Measurements from ENCODE around the gene CFAP73. TPM values are rescaled to one million over a fixed set of nuclear protein-coding genes. Genes with fewer than 3 reads are reported as not detected.

Gene CFAP73
- polyA plus RNA-seq, 5 donors, result 0.61 to 8.5 (median 3.6) TPM

GRCh38 chr12:113162102-113163029 lies 12.8 kb downstream of the CFAP73 start:
- DNase-seq, result no peak

DNA sequence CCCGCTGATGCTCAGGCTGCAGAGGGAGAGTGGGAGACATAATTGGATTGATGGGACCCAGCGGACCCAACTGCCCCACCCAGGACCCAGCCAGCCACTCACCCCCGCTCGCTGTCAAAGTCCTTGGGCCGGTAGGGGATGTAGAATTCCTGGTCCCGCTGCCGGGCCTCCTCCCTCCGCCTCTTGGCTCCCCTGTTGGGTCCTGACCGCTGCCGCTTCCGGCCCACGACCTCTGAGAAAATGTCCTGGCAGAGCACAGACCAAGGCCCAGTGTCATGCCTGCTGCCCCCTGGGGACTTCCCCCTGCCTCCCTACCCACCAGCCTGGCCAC lies 13.5 kb downstream of the CFAP73 start:
- no peak for DNase-seq

GRCh38 chr12:113164014-113164413 lies 14.5 kb downstream of the CFAP73 start:
- DNase-seq, result no peak

GRCh38 chr12:113165521-113166450 lies 16.3 kb downstream of the CFAP73 start:
- no peak for DNase-seq

GRCh38 chr12:113167868-113168267 lies 18.3 kb downstream of the CFAP73 start:
- no peak for DNase-seq

GRCh38 chr12:113169697-113170096 lies 20.2 kb downstream of the CFAP73 start:
- no peak for DNase-seq

DNA sequence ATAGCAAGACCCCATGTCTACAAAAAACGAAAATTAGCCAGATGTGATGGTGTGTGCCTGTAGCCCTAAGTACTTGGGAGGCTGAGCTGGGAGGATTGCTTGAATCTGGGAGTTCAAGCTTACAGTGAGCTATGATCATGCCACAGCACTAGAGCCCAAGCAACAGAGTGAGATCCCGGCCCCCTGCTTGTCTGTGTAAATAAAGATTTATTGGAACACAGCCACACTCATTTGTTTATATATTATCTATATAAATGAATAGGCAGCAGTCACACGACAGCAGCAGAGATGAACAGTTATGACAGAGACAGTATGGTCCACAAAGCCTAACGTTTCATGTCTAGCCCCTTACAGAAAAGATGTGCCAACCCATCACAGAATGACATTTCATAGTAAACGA lies 20.9 kb downstream of the CFAP73 start:
- DNase-seq, result no peak

GRCh38 chr12:113170926-113171325 lies 21.4 kb downstream of the CFAP73 start:
- DNase-seq, result no peak

GRCh38 chr12:113171543-113171942 lies 22.0 kb downstream of the CFAP73 start:
- DNase-seq, result no peak

GRCh38 chr12:113172185-113172584 lies 22.7 kb downstream of the CFAP73 start:
- no peak for DNase-seq

DNA sequence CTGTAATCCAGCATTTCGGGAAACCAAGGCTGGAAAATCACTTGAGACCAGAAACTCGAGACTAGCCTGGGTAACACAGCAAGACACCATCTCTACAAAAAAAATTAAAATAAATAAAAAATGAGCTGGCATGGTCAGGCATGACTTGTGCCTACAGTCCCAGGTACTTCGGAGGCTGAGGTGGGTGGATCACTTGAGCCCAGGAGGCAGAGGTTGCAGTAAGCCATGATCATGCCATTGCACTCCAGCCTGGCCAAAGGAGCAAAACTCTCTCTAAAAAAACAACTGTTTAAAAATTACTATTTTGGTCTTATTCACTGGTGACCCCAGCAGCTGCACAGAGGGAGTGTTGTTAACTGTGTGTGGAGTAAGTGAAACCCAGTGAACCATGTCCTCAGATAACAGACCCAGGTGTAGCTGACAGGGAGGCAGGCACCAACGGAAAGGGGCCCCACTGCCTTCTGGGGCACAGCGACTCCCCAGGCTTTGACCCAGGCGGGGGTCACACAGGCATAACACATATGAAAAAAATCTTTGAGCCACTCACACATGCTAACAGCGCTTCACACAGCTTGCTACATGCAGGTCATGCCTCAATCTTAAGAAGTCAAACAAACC lies 23.7 kb downstream of the CFAP73 start:
- no peak for DNase-seq

DNA sequence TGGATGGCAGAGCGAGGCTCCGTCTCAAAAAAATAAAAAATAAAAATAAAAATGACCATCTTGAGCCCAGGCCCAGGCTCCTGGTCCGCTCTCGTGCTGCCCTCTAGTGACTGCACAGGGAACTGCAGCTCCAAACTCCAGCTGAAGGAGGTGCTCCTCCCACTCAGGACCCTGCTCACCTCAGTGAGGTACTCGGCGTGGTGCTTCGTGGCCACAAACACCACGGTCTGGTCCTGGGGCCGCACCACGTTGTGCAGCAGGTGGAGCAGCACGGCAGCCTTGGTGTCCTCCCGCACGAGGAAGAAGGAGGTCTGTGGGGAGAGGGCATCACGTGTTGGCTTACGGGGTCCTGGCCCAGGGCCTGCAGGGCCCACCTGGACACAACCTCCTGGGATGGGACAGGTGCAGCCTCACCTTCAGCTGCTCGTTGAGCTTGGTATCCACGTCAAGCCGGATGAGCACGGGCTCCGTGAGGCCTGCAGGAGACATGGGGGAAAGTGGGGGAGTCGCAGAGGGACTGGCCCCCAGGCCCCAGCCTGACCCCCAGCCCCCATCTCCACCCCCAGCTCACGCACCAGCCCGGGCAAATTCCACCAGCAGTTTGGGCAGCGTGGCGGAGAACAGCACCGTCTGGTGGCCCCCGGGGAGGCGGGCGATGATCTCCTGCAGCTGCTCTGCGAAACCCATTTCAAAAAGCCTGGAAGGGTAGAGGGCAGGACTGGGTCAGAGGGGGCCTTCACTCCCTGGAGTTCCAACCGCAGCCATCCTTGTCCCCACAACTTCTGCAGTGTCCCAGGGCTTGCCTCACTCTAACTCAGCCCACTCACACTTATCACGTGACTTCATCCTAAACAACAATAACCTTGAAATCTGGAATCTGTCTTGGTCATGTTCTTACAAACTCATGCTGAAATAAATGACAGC lies 25.2 kb downstream of the CFAP73 start:
- peak; percentile 30 to 60 for DNase-seq

DNA sequence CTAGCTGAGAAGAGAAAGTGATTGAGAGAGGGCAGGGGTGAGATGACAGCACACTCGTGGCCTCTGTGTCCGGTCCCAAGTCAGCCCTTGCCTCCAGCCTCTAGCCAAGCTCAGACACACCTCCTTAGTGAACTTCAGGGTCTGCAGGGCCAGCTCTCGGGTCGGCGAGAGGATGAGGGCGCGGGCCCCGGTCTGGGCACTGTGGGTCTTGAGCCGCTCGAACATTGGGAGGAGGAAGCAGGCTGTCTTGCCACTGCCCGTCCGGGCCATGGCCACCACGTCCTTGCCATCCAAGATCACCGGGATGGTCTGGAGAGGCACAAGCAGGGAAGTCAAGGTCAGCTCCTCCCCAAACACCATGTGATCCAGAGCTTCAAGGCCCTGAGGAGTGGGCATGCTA lies 29.5 kb downstream of the CFAP73 start:
- DNase-seq, result no peak

DNA sequence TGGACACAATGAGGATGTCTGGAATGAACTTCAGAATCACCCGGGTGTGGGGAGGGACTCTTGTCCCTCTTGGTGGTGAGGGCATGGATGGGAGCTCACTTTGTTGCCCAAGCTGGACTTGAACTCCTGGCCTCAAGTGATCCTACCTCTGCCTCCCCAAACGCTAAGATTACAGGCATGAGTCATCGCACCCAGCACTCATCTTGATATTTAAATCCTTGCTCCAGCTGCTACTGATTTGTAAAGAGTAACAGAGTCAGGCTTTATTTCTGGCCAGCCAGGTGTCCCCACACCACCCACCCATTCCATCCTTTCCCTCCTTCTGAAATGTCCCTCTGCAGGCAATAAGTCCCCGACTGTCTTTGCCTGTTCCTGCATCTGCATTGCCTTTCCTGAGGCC lies 30.8 kb downstream of the CFAP73 start:
- no peak for DNase-seq

DNA sequence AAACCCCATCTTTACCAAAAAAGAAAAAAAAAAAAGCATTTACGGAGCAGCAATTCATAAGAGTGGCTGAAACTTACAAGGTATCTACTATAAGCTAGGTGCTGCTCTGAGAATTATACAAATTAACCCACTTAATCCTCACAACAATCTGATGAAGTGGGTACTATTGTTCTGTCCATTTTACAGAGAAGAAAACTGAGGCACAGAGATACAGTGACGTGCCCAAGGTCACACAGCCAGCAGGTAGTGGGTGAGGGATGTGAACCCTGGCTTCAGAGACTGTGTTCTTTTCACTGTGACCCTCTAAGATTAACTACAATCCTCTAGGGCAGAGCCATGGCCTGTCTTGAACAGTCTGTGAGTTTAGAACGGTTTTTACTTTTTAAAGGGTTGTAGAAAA lies 32.5 kb downstream of the CFAP73 start:
- DNase-seq, result no peak

DNA sequence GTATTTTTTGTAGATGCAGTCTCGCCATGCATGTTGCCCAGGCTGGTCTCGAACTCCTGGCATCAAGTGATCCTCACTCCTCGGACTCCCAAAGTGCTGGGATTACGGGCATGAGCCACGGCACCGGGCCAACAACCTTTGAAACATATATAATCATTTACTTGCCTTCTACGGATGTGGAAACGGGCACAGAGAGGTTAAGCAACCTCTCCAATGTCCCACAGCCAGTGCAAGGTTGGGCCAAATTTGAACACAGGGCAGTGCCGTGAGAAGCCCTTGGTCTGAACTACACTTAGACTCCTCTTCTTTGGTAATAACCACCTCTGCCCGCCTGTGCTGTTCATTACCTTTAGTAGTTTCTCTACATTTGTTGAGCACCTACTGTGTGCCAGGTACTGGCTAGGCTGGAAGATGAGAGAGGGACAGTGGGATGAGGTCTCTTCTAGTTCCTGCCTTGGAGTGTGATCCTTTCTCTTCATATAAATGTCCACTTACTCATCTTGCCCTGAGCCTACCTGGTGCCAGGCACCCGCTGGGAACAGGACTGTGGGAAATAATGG lies 33.6 kb downstream of the CFAP73 start:
- no peak for DNase-seq

- DNase-seq, result no peak
Observed at GRCh38 chr12:113184098-113184899, 34.8 kb downstream of the CFAP73 start.

DNA sequence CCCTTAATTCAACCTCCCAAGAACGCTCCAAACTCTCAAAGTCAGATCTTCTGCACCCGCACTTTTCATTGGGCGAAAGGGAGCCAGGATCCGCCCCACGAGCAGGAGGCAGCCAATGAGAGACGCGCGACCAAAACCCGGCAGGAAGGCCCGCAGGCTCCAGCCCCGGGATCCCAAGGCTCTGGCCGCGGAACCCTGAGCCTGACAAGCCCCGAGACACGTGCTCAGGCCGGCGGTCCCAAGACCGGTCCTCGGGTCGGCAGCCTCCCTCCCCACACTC lies 35.3 kb downstream of the CFAP73 start:
- DNase-seq, result peak; percentile 87 to 88

GRCh38 chr12:113185180-113186032 lies 35.9 kb downstream of the CFAP73 start, which contains the start of the genes DDX54 and RITA1:
Gene DDX54 (minus strand): TSS chr12:113185478. CDS start chr12:113185451, 27 bp downstream.
Gene RITA1 (plus strand): TSS chr12:113185721. CDS start chr12:113186747, 1,026 bp downstream.
- peak; percentile 82 to 90 for DNase-seq

Data from right lung (tissue), 5 donors.